Trophoblast cell (in vitro differentiated cells and primary cell): ENCODE measurements around the gene CEP41.

Experiments
- DNase-seq, 2 donors: peaks; one replicate each; pipeline ENCODE4 v3.0.0-alpha.2; 2016
- H2AFZ ChIP-seq: 2 replicates; pipeline ENCODE4 v1.6.1; 2013; ENCODE audit warnings: low read length, moderate library complexity, mild to moderate bottlenecking; ENCODE audit not compliant: insufficient read depth, poor library complexity
- H2AK5ac ChIP-seq: 2 replicates; pipeline ENCODE4 v1.6.1; 2013; ENCODE audit warnings: mild to moderate bottlenecking, low read length
- H2BK120ac ChIP-seq: 2 replicates; pipeline ENCODE4 v1.6.1; 2013; ENCODE audit warnings: low read length, mild to moderate bottlenecking, moderate library complexity; ENCODE audit not compliant: insufficient read depth, poor library complexity
- H2BK12ac ChIP-seq: 2 replicates; pipeline ENCODE4 v1.6.1; 2013; ENCODE audit warnings: mild to moderate bottlenecking, low read length, moderate library complexity
- H2BK5ac ChIP-seq: 2 replicates; pipeline ENCODE4 v1.6.1; 2013; ENCODE audit warnings: low read length, low read depth, moderate library complexity, mild to moderate bottlenecking; ENCODE audit not compliant: poor library complexity
- H3K14ac ChIP-seq: 2 replicates; pipeline ENCODE4 v1.6.1; 2013; ENCODE audit warnings: mild to moderate bottlenecking, low read length
- H3K18ac ChIP-seq: 2 replicates; pipeline ENCODE4 v1.6.1; 2013; ENCODE audit warnings: mild to moderate bottlenecking, low read length
- H3K23ac ChIP-seq: 2 replicates; pipeline ENCODE4 v1.6.1; 2013; ENCODE audit warnings: low read length
- H3K27ac ChIP-seq: 2 replicates; pipeline ENCODE4 v1.5.1; 2013; ENCODE audit warnings: low read depth, mild to moderate bottlenecking, inconsistent platforms, low read length, moderate library complexity
- H3K27me3 ChIP-seq: 2 replicates; pipeline ENCODE4 v1.6.1; 2013; ENCODE audit warnings: inconsistent platforms, mild to moderate bottlenecking, low read length, moderate library complexity; ENCODE audit not compliant: insufficient read depth
- H3K36me3 ChIP-seq, 2 experiments: 1 replicate in 1 of 2; 2 replicates in 1 of 2; pipeline ENCODE4 v1.6.1; 2013; ENCODE audit warnings: low read length in 2 of 2, mild to moderate bottlenecking in 2 of 2, moderate library complexity in 1 of 2; ENCODE audit not compliant: insufficient read depth in 2 of 2, control insufficient read depth in 1 of 2
- H3K4ac ChIP-seq: 2 replicates; pipeline ENCODE4 v1.6.1; 2013; ENCODE audit warnings: low read depth, mild to moderate bottlenecking, low read length, moderate library complexity
- H3K4me1 ChIP-seq, 2 experiments: 1 replicate in 1 of 2; 2 replicates in 1 of 2; pipeline ENCODE4 v1.6.1; 2013; ENCODE audit warnings: low read length in 2 of 2, mild to moderate bottlenecking in 2 of 2, moderate library complexity in 1 of 2; ENCODE audit not compliant: insufficient read depth in 2 of 2, control insufficient read depth in 1 of 2
- H3K4me2 ChIP-seq: 2 replicates; pipeline ENCODE4 v1.6.1; 2013; ENCODE audit warnings: inconsistent platforms, mild to moderate bottlenecking, low read length, moderate library complexity
- H3K4me3 ChIP-seq: 2 replicates; pipeline ENCODE4 v1.5.1; 2013; ENCODE audit warnings: mild to moderate bottlenecking, low read depth, low read length, inconsistent platforms
- H3K79me1 ChIP-seq: one replicate; pipeline ENCODE4 v1.6.1; 2013; ENCODE audit warnings: low read length
- H3K79me2 ChIP-seq: 2 replicates; pipeline ENCODE4 v1.6.1; 2013; ENCODE audit warnings: low read length, mild to moderate bottlenecking; ENCODE audit not compliant: control insufficient read depth, insufficient read depth, poor library complexity
- H3K9ac ChIP-seq: 2 replicates; pipeline ENCODE4 v1.6.1; 2013; ENCODE audit warnings: mild to moderate bottlenecking, low read length
- H3K9me3 ChIP-seq: 2 replicates; pipeline ENCODE4 v1.6.1; 2013; ENCODE audit warnings: low read depth, mild to moderate bottlenecking, control low read depth, inconsistent platforms, low read length; ENCODE audit not compliant: insufficient read depth
- H4K12ac ChIP-seq: 2 replicates; pipeline ENCODE4 v1.6.1; 2013; ENCODE audit warnings: low read depth, mild to moderate bottlenecking, low read length, moderate library complexity
- H4K8ac ChIP-seq: 2 replicates; pipeline ENCODE4 v1.6.1; 2013; ENCODE audit warnings: low read depth, mild to moderate bottlenecking, low read length, moderate library complexity
- H4K91ac ChIP-seq: one replicate; pipeline ENCODE4 v1.6.1; 2013; ENCODE audit warnings: low read depth, mild to moderate bottlenecking, low read length, moderate library complexity
- WGBS: extraction: QIAGEN DNeasy Blood & Tissue Kit; methylation state at CpG from one replicate; pipeline ENCODE4 v1.1.7; 2013; ENCODE audit warnings: missing lambda C conversion rate; ENCODE audit not compliant: insufficient read length, insufficient coverage; ENCODE audit errors: extremely low coverage; 5-methylcytosine and 5-hydroxymethylcytosine counted together

The CEP41 gene

DNA sequence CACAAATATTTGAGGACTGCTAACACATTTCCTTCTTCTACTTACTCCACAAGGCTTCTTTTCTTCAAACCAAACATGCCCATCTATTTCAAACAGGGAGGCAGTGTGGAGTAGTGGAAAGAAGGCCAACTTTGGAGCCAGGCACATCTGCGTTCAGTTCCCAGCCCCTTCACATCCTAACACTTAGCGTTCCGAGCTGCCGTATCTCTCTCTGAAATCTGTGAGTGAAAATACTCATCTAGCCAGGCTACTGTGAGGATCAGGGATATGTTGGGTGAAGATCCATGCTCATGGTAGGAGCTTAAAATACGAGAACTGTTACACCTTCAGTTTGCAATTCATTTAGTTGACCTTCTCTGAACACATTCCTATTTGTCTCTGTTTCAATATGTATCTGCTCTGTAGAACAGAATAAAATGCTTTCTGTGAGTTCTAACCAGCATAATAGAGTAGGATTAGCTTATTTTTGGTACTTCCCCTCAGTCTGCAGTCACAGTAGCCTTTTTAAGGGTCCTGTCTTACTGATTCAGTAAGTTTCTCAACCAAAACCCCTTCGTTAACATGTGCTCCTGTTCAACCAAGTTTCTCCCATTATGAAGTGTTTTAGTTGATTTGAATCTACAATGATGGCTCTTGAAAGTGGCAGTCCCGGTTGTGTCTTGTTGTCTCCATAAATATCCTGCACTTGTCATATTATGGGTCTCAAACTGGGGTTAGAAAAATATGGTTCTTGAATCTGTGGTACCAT is 47.8 kb upstream of the CEP41 start:
- H2BK12ac ChIP-seq, result peak overlapping the region; percentile 67
- H4K12ac ChIP-seq, result peak overlapping the region; percentile 22
- H4K91ac ChIP-seq, result peak overlapping the region; percentile 74
- no peak overlapping the region for H2AK5ac ChIP-seq
- peak overlapping the region; percentile 37 for H3K14ac ChIP-seq
- no peaks in the 10 kb centered on the region for H3K27me3 ChIP-seq
- H2BK120ac ChIP-seq, result peak overlapping the region; percentile 52
- H3K4me2 ChIP-seq, result peak overlapping the region; percentile 35
- no peak overlapping the region for H3K9ac ChIP-seq
- H3K27ac ChIP-seq, result peak overlapping the region; percentile 96
- WGBS, result no CpG with 5 or more reads among the region's 7 CpGs
- H3K23ac ChIP-seq, result no peak overlapping the region
- no peak overlapping the region for H3K18ac ChIP-seq
- peaks cover 29% of the 10 kb centered on the region for H3K79me2 ChIP-seq
- H3K4me1 ChIP-seq, result peaks cover 17 to 37% of the 10 kb centered on the region in 2 experiments
- peaks cover 0 to 9% of the 10 kb centered on the region in 2 experiments for H3K36me3 ChIP-seq
- H2BK5ac ChIP-seq, result peak overlapping the region; percentile 70
- H3K9me3 ChIP-seq, result peaks cover 9% of the 10 kb centered on the region
- H2AFZ ChIP-seq, result no peak overlapping the region
- peaks cover 45% of the 10 kb centered on the region for H3K79me1 ChIP-seq
- no peak overlapping the region for H3K4me3 ChIP-seq
- H3K4ac ChIP-seq, result no peak overlapping the region
- peak in 1 of 2 donors; percentile 51 for DNase-seq
- peak overlapping the region; percentile 43 for H4K8ac ChIP-seq

GRCh38 chr7:130486954-130487436 is 46.2 kb upstream of the CEP41 start:
- H3K27me3 ChIP-seq, result no peaks in the 10 kb centered on the region
- no CpG with 5 or more reads among the region's 6 CpGs for WGBS
- no peak overlapping the region for H3K23ac ChIP-seq
- no peak overlapping the region for H2BK5ac ChIP-seq
- peaks cover 0 to 2% of the 10 kb centered on the region in 2 experiments for H3K36me3 ChIP-seq
- peak overlapping the region; percentile 89 for H4K8ac ChIP-seq
- peak; percentile 43 to 55 for DNase-seq
- peak overlapping the region; percentile 88 for H3K9ac ChIP-seq
- peak overlapping the region; percentile 89 for H3K4me3 ChIP-seq
- peak overlapping the region; percentile 89 for H2AFZ ChIP-seq
- H2BK120ac ChIP-seq, result peak overlapping the region; percentile 17
- H4K91ac ChIP-seq, result peak overlapping the region; percentile 62
- peak overlapping the region; percentile 88 for H3K4me2 ChIP-seq
- peak overlapping the region; percentile 44 for H2AK5ac ChIP-seq
- peak overlapping the region; percentile 32 for H4K12ac ChIP-seq
- peak overlapping the region; percentile 91 for H3K4ac ChIP-seq
- H3K18ac ChIP-seq, result peak overlapping the region; percentile 91
- peaks cover 17 to 37% of the 10 kb centered on the region in 2 experiments for H3K4me1 ChIP-seq
- peaks cover 40% of the 10 kb centered on the region for H3K79me1 ChIP-seq
- H2BK12ac ChIP-seq, result peak overlapping the region; percentile 1
- peak overlapping the region; percentile 20 for H3K27ac ChIP-seq
- peak overlapping the region; percentile 94 for H3K14ac ChIP-seq
- H3K79me2 ChIP-seq, result peaks cover 16% of the 10 kb centered on the region
- no peaks in the 10 kb centered on the region for H3K9me3 ChIP-seq

- Histone ChIP-seq H3K9ac (peak overlapping the region; percentile 88), H4K8ac (peak overlapping the region; percentile 89), H3K9me3 (no peaks in the 10 kb centered on the region), H3K4ac (peak overlapping the region; percentile 91), H2AK5ac (peak overlapping the region; percentile 44), H3K4me1 (peaks cover 15 to 36% of the 10 kb centered on the region in 2 experiments), H2AFZ (peak overlapping the region; percentile 89), H3K36me3 (peaks cover 0 to 2% of the 10 kb centered on the region in 2 experiments), H3K4me3 (peak overlapping the region; percentile 89), H3K79me1 (peaks cover 35% of the 10 kb centered on the region), H2BK12ac (peak overlapping the region; percentile 85), H3K18ac (peak overlapping the region; percentile 91), H3K14ac (peak overlapping the region; percentile 94), H3K23ac (no peak overlapping the region), H4K91ac (peak overlapping the region; percentile 62), H3K27ac (peak overlapping the region; percentile 20), H3K4me2 (peak overlapping the region; percentile 88), H3K27me3 (no peaks in the 10 kb centered on the region), H3K79me2 (peaks cover 12% of the 10 kb centered on the region), H2BK120ac (peak overlapping the region; percentile 17), H4K12ac (peak overlapping the region; percentile 32), H2BK5ac (no peak overlapping the region)
- no CpG with 5 or more reads among the region's 67 CpGs for WGBS
- DNase-seq, result peak; percentile 69 to 91
Observed at GRCh38 chr7:130486114-130486953, 45.5 kb upstream of the CEP41 start.

GRCh38 chr7:130485734-130486113 is 44.9 kb upstream of the CEP41 start:
- H3K4me2 ChIP-seq, result peak overlapping the region; percentile 88
- no peak overlapping the region for H3K27ac ChIP-seq
- no peak overlapping the region for H4K8ac ChIP-seq
- H2AK5ac ChIP-seq, result peak overlapping the region; percentile 17
- no peak for DNase-seq
- no peak overlapping the region for H3K18ac ChIP-seq
- no peak overlapping the region for H3K9ac ChIP-seq
- H3K36me3 ChIP-seq, result no peaks in the 10 kb centered on the region
- H4K91ac ChIP-seq, result peak overlapping the region; percentile 9
- peak overlapping the region; percentile 17 for H3K14ac ChIP-seq
- peaks cover 30% of the 10 kb centered on the region for H3K79me1 ChIP-seq
- H4K12ac ChIP-seq, result no peak overlapping the region
- H3K9me3 ChIP-seq, result no peaks in the 10 kb centered on the region
- H3K4me3 ChIP-seq, result no peak overlapping the region
- no peak overlapping the region for H2BK5ac ChIP-seq
- no peak overlapping the region for H3K4ac ChIP-seq
- no peak overlapping the region for H2BK120ac ChIP-seq
- H3K4me1 ChIP-seq, result peaks cover 12 to 34% of the 10 kb centered on the region in 2 experiments
- H3K27me3 ChIP-seq, result no peaks in the 10 kb centered on the region
- no CpG with 5 or more reads among the region's 11 CpGs for WGBS
- H3K23ac ChIP-seq, result no peak overlapping the region
- no peak overlapping the region for H2AFZ ChIP-seq
- H2BK12ac ChIP-seq, result peak overlapping the region; percentile 58
- H3K79me2 ChIP-seq, result peaks cover 8% of the 10 kb centered on the region
